Measurements from ENCODE around the gene SCAMP3.
"Not testable (repeated sequence)": the region's sequence is repeated elsewhere in the genome, so short reads cannot be mapped to it uniquely, and the experiment has no call there.

The SCAMP3 gene

DNA sequence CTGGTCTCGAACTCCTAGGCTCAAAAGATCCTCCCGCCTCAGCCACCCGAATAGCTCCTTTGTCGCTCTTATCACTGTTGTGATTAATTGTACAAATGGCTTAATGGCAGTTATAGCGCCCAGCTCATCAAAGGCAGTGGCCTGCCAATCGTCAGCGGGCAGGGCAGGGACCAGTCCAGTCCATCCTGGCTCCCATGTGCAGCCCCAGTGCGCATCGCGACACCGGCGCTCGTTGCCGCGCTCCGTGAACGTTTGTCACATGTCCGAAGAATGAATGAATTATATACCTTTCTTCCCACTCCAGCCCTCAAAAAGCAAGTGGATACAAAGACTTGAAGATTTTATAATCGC, 35.3 kb downstream of the SCAMP3 start:
- DNase-seq = peak; percentile 55

DNA sequence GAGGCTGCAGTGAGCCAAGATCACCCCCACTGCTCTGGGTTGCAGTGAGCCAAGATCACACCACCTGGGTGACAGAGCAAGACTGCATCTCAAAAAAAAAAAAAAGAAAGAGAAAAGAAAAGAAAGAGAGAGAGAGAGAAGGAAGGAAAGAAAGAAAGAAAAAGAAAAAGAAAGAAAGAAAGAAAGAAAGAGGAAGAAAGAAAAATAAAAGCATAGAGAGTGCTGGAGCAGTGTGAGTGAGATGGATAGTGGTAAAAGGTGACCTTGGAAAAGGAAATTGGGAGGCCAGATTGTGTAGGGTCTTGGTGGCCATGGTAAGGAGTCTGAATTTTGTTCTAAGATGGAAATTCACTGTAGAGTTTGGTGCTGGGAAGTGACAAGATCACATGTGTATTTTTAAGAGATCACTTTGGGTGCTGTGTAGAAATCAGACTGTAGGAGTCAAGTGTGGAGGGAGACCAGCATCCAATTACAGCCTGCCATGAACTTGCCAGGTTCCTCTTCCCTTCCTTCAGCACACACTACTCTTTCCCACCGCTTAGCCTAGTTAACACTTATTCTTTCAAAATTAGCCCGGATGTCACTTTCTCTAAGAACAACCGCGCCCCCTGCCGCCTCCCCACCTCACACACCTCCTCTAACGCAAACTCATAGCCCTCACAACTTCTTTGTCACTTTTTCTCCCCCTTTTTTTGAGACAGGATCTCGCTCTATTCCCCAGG, 35.8 kb downstream of the SCAMP3 start:
- peak; percentile 79 for DNase-seq

- not testable (repeated sequence) for DNase-seq
Measured at GRCh38 chr1:155225404-155225759, 36.8 kb downstream of the SCAMP3 start.

- no peak for DNase-seq
Measured at GRCh38 chr1:155223047-155223446, 39.1 kb downstream of the SCAMP3 start.

DNA sequence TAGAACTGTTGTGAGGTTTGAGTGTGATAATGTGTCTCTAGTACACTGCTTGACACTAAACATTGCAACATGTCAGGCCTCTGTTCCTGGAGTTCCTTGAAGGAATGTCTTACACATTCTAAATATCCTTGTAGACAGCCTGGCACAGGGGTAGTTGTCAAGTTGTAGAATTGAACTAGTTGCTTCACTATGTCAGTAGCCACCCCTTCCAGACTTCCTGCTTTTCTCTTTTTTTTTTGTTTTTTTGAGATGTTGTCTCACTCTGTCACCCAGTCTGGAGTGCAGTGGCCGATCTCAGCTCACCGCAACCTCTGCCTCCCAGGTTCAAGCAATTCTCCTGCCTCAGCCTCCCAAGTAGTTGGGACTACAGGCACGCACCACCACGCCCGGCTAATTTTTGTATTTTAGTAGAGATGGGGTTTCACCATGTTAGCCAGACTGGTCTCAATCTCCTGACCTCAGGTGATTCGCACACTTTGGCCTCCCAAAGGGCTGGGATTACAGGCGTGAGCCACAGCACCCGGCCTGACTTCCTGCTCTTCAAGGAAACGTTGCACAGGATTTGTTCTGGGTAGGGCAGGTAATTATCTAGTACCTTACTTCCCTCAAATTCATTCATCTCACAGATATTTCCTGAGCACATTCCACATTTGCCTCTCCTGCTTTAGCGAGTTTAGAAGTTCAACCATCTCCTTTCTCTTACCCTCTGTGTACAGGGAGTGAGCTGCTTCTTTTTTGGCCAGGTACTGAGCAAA, 41.8 kb downstream of the SCAMP3 start:
- DNase-seq = not testable (repeated sequence)

GRCh38 chr1:155219592-155220031, 42.5 kb downstream of the SCAMP3 start:
- peak; percentile 45 for DNase-seq

- peak; percentile 76 for DNase-seq
Measured at GRCh38 chr1:155218854-155219591, 43.1 kb downstream of the SCAMP3 start.

- DNase-seq = not testable (repeated sequence)
Measured at GRCh38 chr1:155214702-155215101, 47.5 kb downstream of the SCAMP3 start.

- not testable (repeated sequence) for DNase-seq
Measured at GRCh38 chr1:155212051-155212440, 50.1 kb downstream of the SCAMP3 start.

DNA sequence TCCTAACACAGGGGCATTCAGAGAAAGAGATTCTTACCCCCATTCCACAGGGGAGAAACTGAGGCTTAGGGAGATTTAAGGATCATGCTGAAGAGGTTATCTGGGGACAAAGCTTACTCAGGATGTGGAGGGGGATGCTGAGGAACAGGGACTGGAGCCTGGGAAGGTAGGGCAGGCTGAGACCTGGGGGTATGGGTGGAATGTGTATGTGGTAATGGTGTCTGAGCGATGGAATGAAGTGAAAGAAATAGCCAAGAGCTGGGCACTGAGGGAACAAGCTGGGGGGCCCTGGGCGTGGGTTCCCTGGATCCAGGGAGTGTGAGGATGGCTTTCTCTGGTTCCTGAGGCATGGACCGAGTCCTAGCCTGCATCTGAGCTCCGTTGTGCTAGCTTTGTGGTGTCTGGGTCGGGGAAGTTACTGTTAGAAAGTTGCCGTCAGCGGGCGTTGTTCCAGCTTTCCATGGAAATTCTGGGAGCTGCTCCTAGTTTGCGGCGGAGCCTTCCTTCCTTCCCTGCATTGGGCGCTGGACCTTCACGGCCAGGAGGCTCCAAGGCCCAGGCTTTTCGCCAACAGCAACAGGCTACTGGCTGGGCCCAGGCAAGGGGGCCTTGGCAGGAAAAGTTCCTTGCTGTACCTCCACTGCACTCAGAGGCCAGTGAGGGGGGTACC, 50.6 kb downstream of the SCAMP3 start:
- not testable (repeated sequence) for DNase-seq

DNA sequence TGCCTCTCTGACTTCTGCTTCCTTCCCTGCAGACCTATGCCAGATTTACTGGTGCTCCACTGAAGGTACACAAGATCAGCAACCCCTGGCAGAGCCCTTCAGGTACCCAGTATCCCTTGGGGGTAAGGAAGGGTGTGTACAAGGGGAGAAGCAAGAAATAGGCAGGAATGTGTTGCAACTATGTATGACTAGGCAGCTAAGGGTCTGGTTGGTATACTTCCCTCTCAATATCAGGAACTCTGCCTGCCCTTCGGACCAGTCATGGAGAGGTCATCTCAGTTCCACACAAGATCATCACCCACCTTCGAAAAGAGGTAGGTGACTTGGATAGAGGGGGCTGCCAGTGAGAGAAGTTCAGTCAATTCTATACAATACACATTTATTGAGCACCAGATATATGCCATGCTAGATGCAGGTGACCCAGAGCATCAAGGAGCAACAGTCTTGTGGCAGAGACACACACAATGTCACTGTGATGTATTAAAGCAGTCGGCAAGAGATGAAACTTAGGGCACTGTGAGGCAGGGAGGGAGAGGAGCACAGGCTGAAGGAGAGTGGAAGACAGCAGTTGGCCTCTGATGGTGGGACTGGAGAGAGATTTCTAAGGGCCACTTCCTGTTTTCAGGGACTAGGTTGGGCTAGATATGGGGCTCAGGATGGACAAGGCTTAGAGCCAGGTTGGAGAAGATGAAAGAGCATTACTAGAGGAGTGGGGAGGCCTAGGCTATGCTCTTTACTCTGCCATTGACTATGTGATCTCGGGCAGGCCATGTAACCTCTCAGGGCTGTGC, 51.7 kb downstream of the SCAMP3 start:
- no peak for DNase-seq

DNA sequence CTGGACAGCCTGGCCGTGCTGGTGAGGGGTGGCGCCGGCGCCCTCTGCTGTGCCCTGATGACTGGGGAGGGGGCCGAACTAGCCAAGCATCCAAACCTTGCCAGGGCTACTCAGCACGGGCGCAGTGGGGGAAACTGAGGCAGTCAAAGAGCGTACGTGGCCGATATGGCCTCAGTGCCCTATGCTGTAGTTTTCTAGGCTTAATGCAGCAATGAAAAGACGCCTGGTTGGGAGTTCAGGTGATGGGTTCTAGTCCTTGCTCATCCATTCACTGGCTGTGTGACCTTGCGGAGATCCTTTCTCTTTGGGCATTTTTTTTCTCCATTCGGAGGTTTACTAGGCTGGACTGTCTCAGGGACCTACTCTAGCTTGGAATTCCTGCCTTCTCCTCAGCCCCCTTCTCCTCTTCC, 52.8 kb downstream of the SCAMP3 start:
- no peak for DNase-seq

DNA sequence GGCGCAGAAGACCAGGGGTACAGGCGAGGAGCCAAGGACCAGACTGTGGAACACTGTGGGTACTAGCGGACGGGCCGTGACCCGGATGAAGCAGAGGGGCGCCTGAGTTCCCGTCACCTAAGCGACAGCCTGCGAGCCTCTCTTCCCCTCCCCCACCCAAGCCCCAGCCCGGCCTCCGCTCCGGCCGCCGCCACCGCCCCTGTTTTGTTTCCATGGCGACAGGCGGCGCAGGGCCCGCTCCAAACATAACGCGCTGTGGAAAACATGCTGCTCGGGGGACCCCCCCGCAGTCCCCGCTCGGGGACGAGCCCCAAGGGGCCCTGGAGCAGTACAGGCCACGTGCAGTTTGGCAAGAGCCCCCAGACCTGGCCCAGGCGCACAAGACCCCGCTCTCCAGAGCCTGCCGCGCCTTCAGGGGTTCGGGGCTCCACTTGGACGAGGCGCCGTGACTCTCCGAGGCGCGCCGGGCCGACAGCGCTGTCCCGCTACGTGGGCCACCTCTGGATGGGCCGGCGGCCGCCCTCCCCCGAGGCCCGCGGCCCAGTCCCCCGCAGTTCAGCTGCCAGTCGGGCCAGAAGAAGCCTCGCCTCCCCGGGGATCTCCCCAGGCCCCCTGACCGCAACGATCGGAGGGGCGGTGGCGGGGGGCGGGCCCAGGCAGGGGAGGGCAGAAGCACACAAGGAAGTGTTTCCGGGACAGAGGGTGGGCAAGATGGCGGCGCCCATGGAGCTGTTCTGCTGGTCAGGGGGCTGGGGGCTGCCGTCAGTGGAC, 53.4 kb downstream of the SCAMP3 start, which contains the start of gene MTX1:
Gene MTX1, plus strand, starts transcription at position 155 of the 771 bp plus-strand sequence. Its CDS starts 110 bp downstream, at position 265.
- peak; percentile 82 for DNase-seq

DNA sequence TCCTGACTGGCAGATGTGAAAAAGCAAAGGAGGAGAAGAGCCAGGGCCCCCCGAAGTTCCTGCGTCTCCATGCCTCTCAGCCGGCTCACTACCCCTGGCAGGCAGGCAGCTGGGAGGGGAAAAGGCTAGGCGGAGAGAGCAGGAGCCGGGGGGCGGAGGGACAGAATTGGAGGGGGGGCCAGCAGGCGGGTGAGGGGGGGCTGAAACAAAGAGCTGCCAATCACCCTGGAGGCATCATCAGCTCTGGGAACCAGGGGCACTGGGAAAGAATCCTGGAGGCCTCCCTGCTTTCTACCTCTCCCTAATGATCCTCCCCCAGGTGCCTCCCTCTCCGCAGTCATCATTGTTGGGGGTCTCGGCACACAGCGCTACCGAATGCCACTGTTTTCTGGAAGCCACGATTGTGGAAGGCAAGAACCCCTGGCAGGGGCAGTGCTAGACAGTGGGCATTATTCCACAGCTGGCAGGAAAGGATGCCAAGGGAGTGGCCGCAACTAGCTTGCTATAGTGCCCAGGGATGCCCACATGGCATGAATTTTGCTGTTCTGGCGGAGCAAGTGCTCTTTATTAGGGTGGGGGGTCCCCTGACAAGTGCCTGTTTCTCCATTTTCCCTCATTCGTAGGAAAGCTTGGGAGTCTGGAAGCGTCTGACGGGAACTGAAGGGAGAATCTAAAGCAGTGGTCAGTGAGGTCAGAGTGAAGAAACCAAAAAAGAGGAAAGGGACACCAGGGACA, 54.2 kb downstream of the SCAMP3 start, which contains the start of gene THBS3:
Gene THBS3, minus strand, starts transcription at position 92 of the 735 bp plus-strand sequence. Its CDS starts 21 bp downstream, at position 71.
- peak; percentile 41 for DNase-seq

DNA sequence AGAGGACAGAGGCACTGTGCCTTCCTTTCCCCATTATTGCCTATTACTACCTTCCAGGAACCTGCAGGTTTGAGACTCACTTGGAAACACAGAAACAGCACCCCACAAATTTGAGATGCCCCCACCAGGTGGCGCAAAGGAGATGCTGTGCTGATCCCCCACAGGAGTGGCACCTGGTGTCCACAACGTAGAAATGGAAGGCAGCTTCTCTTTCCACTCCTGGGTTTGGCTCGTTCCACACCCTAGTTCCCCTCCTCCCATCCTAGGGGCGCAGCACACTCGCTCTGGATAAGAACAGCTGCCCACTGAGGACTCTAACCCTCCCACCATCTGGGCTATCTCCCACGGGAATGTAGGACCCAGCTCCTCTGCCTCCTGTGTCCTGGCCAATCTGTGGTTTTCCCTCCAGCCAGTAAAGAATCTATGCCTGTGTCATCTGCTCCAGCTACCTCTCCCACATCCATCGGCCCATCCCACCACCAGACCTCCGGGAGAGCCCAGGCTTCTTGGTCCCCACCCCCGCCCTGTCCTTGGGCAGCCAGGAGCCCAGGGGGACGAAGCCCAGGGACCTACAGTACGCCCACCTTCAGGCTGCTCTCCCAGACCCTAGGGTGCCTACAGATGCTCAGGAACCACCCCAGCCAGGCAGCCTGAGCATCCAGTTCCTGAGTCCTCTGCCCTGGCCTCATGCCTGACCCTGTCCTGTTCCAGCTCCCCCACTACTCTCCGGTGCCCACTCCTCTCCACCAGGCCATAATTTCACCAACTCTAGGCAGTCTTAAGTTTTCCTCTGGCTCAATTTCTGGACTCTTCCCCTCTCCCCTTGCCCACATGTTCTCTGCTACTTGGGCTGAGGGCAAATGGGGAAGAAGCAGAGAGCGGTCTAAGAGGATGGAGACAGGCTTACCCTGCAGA, 55.0 kb downstream of the SCAMP3 start:
- DNase-seq = peak; percentile 82
